Lung (tissue), 12 donors: ENCODE results near the gene MLN. TPM values are rescaled to one million over a fixed set of nuclear protein-coding genes. Genes with fewer than 3 reads are reported as not detected.

Experiments
- ATAC-seq: fragments of 200-7000 bp; cut with Tn5 transposase; one replicate; pipeline ENCODE4 v1.9.1; 2020; ENCODE audit warnings: moderate number of reproducible peaks; ENCODE audit not compliant: insufficient read depth, low FRiP score
- DNase-seq, 3 donors: peaks; one replicate each; pipeline ENCODE4 v3.0.0-alpha.2; 2013 to 2017
- H3K27ac ChIP-seq, 2 donors: one replicate each; pipeline ENCODE4 v1.5.1; 2013; ENCODE audit warnings: mild to moderate bottlenecking in 2 of 2, moderate library complexity in 2 of 2, control low read depth in 1 of 2, inconsistent platforms in 1 of 2, low read depth in 1 of 2, low read length in 1 of 2
- H3K27me3 ChIP-seq, 3 donors: one replicate each; pipeline ENCODE4 v1.5.1; 2013; ENCODE audit warnings: low read length in 2 of 3; ENCODE audit not compliant: control insufficient read depth in 3 of 3, insufficient read depth in 3 of 3
- H3K36me3 ChIP-seq, 4 donors: one replicate each; pipeline ENCODE4 v1.5.1; 2013; ENCODE audit warnings: low read length in 4 of 4, mild to moderate bottlenecking in 1 of 4, moderate library complexity in 1 of 4; ENCODE audit not compliant: control insufficient read depth in 4 of 4, insufficient read depth in 4 of 4
- H3K4me1 ChIP-seq, 5 donors: one replicate each; pipeline ENCODE4 v1.5.1; 2013; ENCODE audit warnings: low read length in 5 of 5, mild to moderate bottlenecking in 2 of 5, moderate library complexity in 1 of 5; ENCODE audit not compliant: control insufficient read depth in 5 of 5, insufficient read depth in 5 of 5
- H3K4me3 ChIP-seq: one replicate; pipeline ENCODE4 v1.5.1; 2013; ENCODE audit warnings: mild to moderate bottlenecking, control low read depth, moderate library complexity
- H3K9ac ChIP-seq, 2 donors: one replicate each; pipeline ENCODE4 v1.5.1; 2013; ENCODE audit warnings: low read length in 2 of 2, control low read depth in 1 of 2; ENCODE audit not compliant: insufficient read depth in 1 of 2
- H3K9me3 ChIP-seq, 4 donors: one replicate each; pipeline ENCODE4 v1.5.1; 2013; ENCODE audit warnings: low read length in 3 of 4, mild to moderate bottlenecking in 1 of 4, moderate library complexity in 1 of 4; ENCODE audit not compliant: control insufficient read depth in 4 of 4, insufficient read depth in 3 of 4
- WGBS, 2 donors: extraction: QIAGEN DNeasy Blood & Tissue Kit; methylation state at CpG; one replicate each; pipeline ENCODE4 v1.1.7; 2013; 5-methylcytosine and 5-hydroxymethylcytosine counted together
- polyA plus RNA-seq, 2 donors: library from polyadenylated mRNA; stranded (reverse); fragments of 200-250 nt; gene quantifications; one replicate each; pipeline ENCODE4 v1.2.1, GENCODE V29; 2013
- total RNA-seq, 2 donors: library from RNA; depleted of rRNA in 1 of 2; stranded (reverse); fragments of >200 nt in 1 of 2; gene quantifications; one replicate each; pipeline ENCODE4 v1.2.1, GENCODE V29; 2014 to 2021
- TF ChIP-seq, protein P1 (sequence below): IDR thresholded peaks from 2 replicates; pipeline ENCODE4 v1.5.1; 2012; ENCODE audit warnings: mild to moderate bottlenecking; ENCODE audit errors: control extremely low read depth, extremely low read depth
- donor health status: control.
- donor health status: control.
- donor health status: Bipolar disorder and iron deficiency.
- donor health status: healthy.
- donor health status: DM: yes; HTN: yes; CAD: no.

The MLN gene
- total and polyA plus RNA-seq, 4 donors = not detected

DNA sequence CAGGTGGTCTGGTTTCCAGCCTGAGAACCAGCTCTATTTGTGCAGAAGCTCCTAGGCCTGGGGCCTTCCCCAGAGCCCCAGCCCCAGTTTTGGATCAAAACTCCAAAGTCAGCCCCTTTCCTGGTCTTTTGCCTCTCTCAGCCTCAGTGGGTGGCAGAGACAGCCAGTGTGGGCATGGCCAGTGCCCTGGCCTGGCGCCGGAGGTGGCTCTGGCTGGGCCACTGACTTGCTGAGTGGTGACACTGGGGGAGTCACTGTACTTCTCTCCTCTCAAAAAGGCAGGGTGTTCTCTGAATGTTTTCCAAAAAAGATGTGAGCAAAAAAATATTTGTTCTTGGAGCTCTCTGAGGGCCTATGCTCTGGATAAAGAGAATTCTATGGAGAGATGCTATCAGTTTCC is 20.0 kb upstream of the MLN start:
- peaks cover 0 to 2% (median 0%) of the 10 kb centered on the region in 4 donors for H3K9me3 ChIP-seq
- WGBS, 2 donors = 82 to 92% methylated on average over 2 of the region's 2 CpGs
- no peak overlapping the region for H3K27ac ChIP-seq
- ATAC-seq = no peak
- no peak for DNase-seq
- no peaks in the 10 kb centered on the region for H3K27me3 ChIP-seq
- TF ChIP-seq, protein P1, sequence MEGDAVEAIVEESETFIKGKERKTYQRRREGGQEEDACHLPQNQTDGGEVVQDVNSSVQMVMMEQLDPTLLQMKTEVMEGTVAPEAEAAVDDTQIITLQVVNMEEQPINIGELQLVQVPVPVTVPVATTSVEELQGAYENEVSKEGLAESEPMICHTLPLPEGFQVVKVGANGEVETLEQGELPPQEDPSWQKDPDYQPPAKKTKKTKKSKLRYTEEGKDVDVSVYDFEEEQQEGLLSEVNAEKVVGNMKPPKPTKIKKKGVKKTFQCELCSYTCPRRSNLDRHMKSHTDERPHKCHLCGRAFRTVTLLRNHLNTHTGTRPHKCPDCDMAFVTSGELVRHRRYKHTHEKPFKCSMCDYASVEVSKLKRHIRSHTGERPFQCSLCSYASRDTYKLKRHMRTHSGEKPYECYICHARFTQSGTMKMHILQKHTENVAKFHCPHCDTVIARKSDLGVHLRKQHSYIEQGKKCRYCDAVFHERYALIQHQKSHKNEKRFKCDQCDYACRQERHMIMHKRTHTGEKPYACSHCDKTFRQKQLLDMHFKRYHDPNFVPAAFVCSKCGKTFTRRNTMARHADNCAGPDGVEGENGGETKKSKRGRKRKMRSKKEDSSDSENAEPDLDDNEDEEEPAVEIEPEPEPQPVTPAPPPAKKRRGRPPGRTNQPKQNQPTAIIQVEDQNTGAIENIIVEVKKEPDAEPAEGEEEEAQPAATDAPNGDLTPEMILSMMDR = no peak
- H3K4me1 ChIP-seq = peaks cover 0 to 12% (median 3%) of the 10 kb centered on the region in 5 donors
- H3K36me3 ChIP-seq = no peaks in the 10 kb centered on the region
- H3K4me3 ChIP-seq = no peak overlapping the region
- no peak overlapping the region for H3K9ac ChIP-seq

DNA sequence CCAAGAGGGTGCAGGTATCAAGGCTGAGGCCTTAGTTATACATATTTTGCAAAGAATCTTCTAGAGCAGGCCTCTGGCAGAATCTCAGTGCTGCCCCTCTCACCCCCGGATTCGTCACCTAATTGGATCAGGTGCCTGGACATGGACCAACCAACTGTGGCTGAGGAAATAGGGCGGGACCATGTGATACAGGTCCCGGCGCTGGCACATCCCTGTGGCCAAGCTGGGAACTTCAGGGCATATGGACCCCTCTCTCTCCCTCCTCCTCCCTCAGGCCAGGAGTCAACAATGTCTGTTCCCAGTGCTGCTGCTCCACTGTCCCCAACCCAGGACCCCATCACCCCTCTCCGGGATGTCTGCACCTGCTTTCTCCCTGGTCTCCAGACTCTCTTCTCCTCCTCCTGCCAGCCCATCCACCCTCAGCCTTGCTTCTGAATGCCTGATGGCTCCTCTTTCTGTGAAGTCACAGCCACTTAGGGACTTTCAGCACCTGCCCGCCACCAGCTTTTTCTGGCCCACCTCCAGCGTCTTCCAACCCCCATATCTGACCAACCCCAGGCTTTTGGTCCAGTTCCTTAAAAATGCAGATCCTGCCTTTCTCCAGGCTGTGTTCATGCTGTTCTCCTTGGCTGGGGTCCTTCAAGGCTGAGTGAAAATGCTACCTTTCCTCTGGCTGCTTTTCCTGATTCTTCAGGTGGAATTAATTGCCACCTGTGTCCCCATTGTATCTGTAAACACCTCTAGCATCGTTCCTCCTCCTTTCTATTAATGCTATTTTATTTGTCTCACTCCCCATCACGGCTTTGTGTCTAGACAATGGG is 19.0 kb upstream of the MLN start:
- no peaks in the 10 kb centered on the region for H3K27me3 ChIP-seq
- H3K36me3 ChIP-seq = no peaks in the 10 kb centered on the region
- DNase-seq (peak in 1 of 3 donors; percentile 13), ATAC-seq (no peak)
- H3K27ac ChIP-seq = no peak overlapping the region
- peaks cover 0 to 12% (median 3%) of the 10 kb centered on the region in 5 donors for H3K4me1 ChIP-seq
- peaks cover 0 to 2% (median 0%) of the 10 kb centered on the region in 4 donors for H3K9me3 ChIP-seq
- H3K9ac ChIP-seq = no peak overlapping the region
- 62 to 79% methylated on average over 10 of the region's 10 CpGs for WGBS, 2 donors
- TF ChIP-seq, protein P1 = no peak
- no peak overlapping the region for H3K4me3 ChIP-seq

GRCh38 chr6:33820784-33821520 is 17.1 kb upstream of the MLN start:
- Histone ChIP-seq H3K4me1 (peaks cover 0 to 18% (median 3%) of the 10 kb centered on the region in 5 donors), H3K27me3 (no peaks in the 10 kb centered on the region), H3K4me3 (no peak overlapping the region), H3K9ac (no peak overlapping the region), H3K27ac (no peak overlapping the region), H3K9me3 (peaks cover 0 to 2% (median 0%) of the 10 kb centered on the region in 4 donors), H3K36me3 (no peaks in the 10 kb centered on the region)
- no peak for DNase-seq
- 48 to 62% methylated on average over 7 of the region's 7 CpGs for WGBS, 2 donors
- ATAC-seq = no peak
- TF ChIP-seq, protein P1 = no peak
